HUES64 (cell line): Measurements from ENCODE around the gene SAMD8.

Source experiments
- H3K27ac ChIP-seq: 2 replicates; pipeline ENCODE4 v1.7.0; 2013; ENCODE audit warnings: low read depth, low read length, inconsistent platforms
- H3K27me3 ChIP-seq: 2 replicates; pipeline ENCODE4 v1.6.1; 2013; ENCODE audit warnings: mild to moderate bottlenecking, low read length; ENCODE audit not compliant: insufficient read depth
- H3K36me3 ChIP-seq: 2 replicates; pipeline ENCODE4 v1.6.1; 2013; ENCODE audit warnings: mild to moderate bottlenecking, low read length; ENCODE audit not compliant: insufficient read depth
- H3K4me1 ChIP-seq: 2 replicates; pipeline ENCODE4 v1.6.1; 2013; ENCODE audit warnings: mild to moderate bottlenecking, low read length, moderate library complexity; ENCODE audit not compliant: insufficient read depth
- H3K4me3 ChIP-seq: 2 replicates; pipeline ENCODE4 v1.5.1; 2013; ENCODE audit warnings: mild to moderate bottlenecking, low read length, moderate library complexity
- H3K9ac ChIP-seq: 2 replicates; pipeline ENCODE4 v1.6.1; 2013; ENCODE audit warnings: mild to moderate bottlenecking, low read depth, low read length
- H3K9me3 ChIP-seq: 2 replicates; pipeline ENCODE4 v1.6.1; 2013; ENCODE audit warnings: low read depth, low read length; ENCODE audit not compliant: insufficient read depth
- WGBS: fragments of 150-250, 120-280 bp; methylation state at CpG from one replicate; pipeline ENCODE4 v1.1.7; 2013; ENCODE audit warnings: missing lambda C conversion rate; 5-methylcytosine and 5-hydroxymethylcytosine counted together

SAMD8 gene

GRCh38 chr10:75146780-75147179, 35.3 kb downstream of the SAMD8 start:
- H3K4me3 ChIP-seq = no peak overlapping the region
- no peak overlapping the region for H3K9ac ChIP-seq
- H3K4me1 ChIP-seq = no peaks in the 10 kb centered on the region
- H3K27me3 ChIP-seq = no peaks in the 10 kb centered on the region
- peaks cover 12% of the 10 kb centered on the region for H3K36me3 ChIP-seq
- WGBS = 98% methylated on average over 2 of the region's 2 CpGs
- no peaks in the 10 kb centered on the region for H3K9me3 ChIP-seq
- no peak overlapping the region for H3K27ac ChIP-seq

- no peaks in the 10 kb centered on the region for H3K9me3 ChIP-seq
- no peaks in the 10 kb centered on the region for H3K4me1 ChIP-seq
- no peak overlapping the region for H3K4me3 ChIP-seq
- peaks cover 23% of the 10 kb centered on the region for H3K36me3 ChIP-seq
- H3K9ac ChIP-seq = no peak overlapping the region
- WGBS = 96% methylated on average over 4 of the region's 5 CpGs
- H3K27ac ChIP-seq = no peak overlapping the region
- H3K27me3 ChIP-seq = no peaks in the 10 kb centered on the region
Measured at GRCh38 chr10:75150656-75151055, 39.2 kb downstream of the SAMD8 start.

GRCh38 chr10:75159519-75159918, 48.1 kb downstream of the SAMD8 start:
- Histone ChIP-seq H3K9me3 (no peaks in the 10 kb centered on the region), H3K9ac (no peak overlapping the region), H3K27ac (no peak overlapping the region), H3K4me1 (no peaks in the 10 kb centered on the region), H3K27me3 (no peaks in the 10 kb centered on the region), H3K4me3 (no peak overlapping the region), H3K36me3 (peaks cover 19% of the 10 kb centered on the region)
- 97% methylated on average over 4 of the region's 4 CpGs for WGBS

GRCh38 chr10:75165684-75166622, 54.5 kb downstream of the SAMD8 start:
- H3K4me3 ChIP-seq = no peak overlapping the region
- no CpG with 5 or more reads among the region's 2 CpGs for WGBS
- no peaks in the 10 kb centered on the region for H3K9me3 ChIP-seq
- H3K4me1 ChIP-seq = 0 out of 2 replicates have a peak, but pooled peaks cover 4% of the 10 kb centered on the region
- H3K36me3 ChIP-seq = peaks cover 18% of the 10 kb centered on the region; the same call in 1 of the 2 replicates
- no peaks in the 10 kb centered on the region for H3K27me3 ChIP-seq
- H3K27ac ChIP-seq = no peak overlapping the region
- no peak overlapping the region for H3K9ac ChIP-seq

- Histone ChIP-seq H3K36me3 (peaks cover 18% of the 10 kb centered on the region; the same call in 1 of the 2 replicates), H3K4me1 (0 out of 2 replicates have a peak, but pooled peaks cover 4% of the 10 kb centered on the region), H3K4me3 (no peak overlapping the region), H3K9ac (no peak overlapping the region), H3K9me3 (no peaks in the 10 kb centered on the region), H3K27me3 (no peaks in the 10 kb centered on the region), H3K27ac (no peak overlapping the region)
- 78% methylated on average over 1 of the region's 1 CpG for WGBS
Measured at GRCh38 chr10:75166623-75166972, 55.1 kb downstream of the SAMD8 start.

GRCh38 chr10:75168275-75168674, 56.8 kb downstream of the SAMD8 start:
- H3K27me3 ChIP-seq = no peaks in the 10 kb centered on the region
- 97% methylated on average over 6 of the region's 6 CpGs for WGBS
- H3K9ac ChIP-seq = no peak overlapping the region
- H3K36me3 ChIP-seq = peaks cover 22% of the 10 kb centered on the region; the same call in 1 of the 2 replicates
- H3K27ac ChIP-seq = no peak overlapping the region
- H3K4me1 ChIP-seq = 0 out of 2 replicates have a peak, but pooled peaks cover 4% of the 10 kb centered on the region
- H3K9me3 ChIP-seq = no peaks in the 10 kb centered on the region
- H3K4me3 ChIP-seq = no peak overlapping the region

GRCh38 chr10:75170215-75170614, 58.8 kb downstream of the SAMD8 start:
- Histone ChIP-seq H3K27ac (no peak overlapping the region), H3K9me3 (no peaks in the 10 kb centered on the region), H3K4me3 (no peak overlapping the region), H3K27me3 (no peaks in the 10 kb centered on the region), H3K9ac (no peak overlapping the region), H3K36me3 (peaks cover 16% of the 10 kb centered on the region; the same call in 1 of the 2 replicates), H3K4me1 (0 out of 2 replicates have a peak, but pooled peaks cover 4% of the 10 kb centered on the region)
- 100% methylated on average over 1 of the region's 1 CpG for WGBS

- Histone ChIP-seq H3K9me3 (no peaks in the 10 kb centered on the region), H3K4me3 (no peak overlapping the region), H3K9ac (no peak overlapping the region), H3K27ac (no peak overlapping the region), H3K27me3 (no peaks in the 10 kb centered on the region), H3K4me1 (0 out of 2 replicates have a peak, but pooled peaks cover 2% of the 10 kb centered on the region), H3K36me3 (peaks cover 25% of the 10 kb centered on the region)
- 93% methylated on average over 2 of the region's 2 CpGs for WGBS
Measured at GRCh38 chr10:75175046-75175445, 63.6 kb downstream of the SAMD8 start.

- WGBS = 90% methylated on average over 6 of the region's 6 CpGs
Measured at GRCh38 chr10:75176046-75176445, 64.6 kb downstream of the SAMD8 start.

GRCh38 chr10:75176736-75177135, 65.3 kb downstream of the SAMD8 start:
- no peak overlapping the region for H3K27ac ChIP-seq
- no peaks in the 10 kb centered on the region for H3K9me3 ChIP-seq
- peaks cover 24% of the 10 kb centered on the region for H3K36me3 ChIP-seq
- no peak overlapping the region for H3K4me3 ChIP-seq
- H3K9ac ChIP-seq = no peak overlapping the region
- 86% methylated on average over 1 of the region's 1 CpG for WGBS
- no peaks in the 10 kb centered on the region for H3K27me3 ChIP-seq
- H3K4me1 ChIP-seq = no peaks in the 10 kb centered on the region

More at GRCh38 chr10:75176046-75176445, 64.6 kb downstream of the SAMD8 start:
- no peak overlapping the region for H3K27ac ChIP-seq
- no peak overlapping the region for H3K9ac ChIP-seq
- no peaks in the 10 kb centered on the region for H3K4me1 ChIP-seq
- no peak overlapping the region for H3K4me3 ChIP-seq
- H3K9me3 ChIP-seq = no peaks in the 10 kb centered on the region
- H3K36me3 ChIP-seq = peaks cover 24% of the 10 kb centered on the region
- no peaks in the 10 kb centered on the region for H3K27me3 ChIP-seq

GRCh38 chr10:75179657-75180177, 68.3 kb downstream of the SAMD8 start:
- WGBS = 94% methylated on average over 1 of the region's 1 CpG

More at GRCh38 chr10:75179657-75180177, 68.3 kb downstream of the SAMD8 start:
- H3K27ac ChIP-seq = no peak overlapping the region
- H3K4me1 ChIP-seq = no peaks in the 10 kb centered on the region
- H3K4me3 ChIP-seq = no peak overlapping the region
- H3K27me3 ChIP-seq = no peaks in the 10 kb centered on the region
- no peaks in the 10 kb centered on the region for H3K9me3 ChIP-seq
- H3K9ac ChIP-seq = no peak overlapping the region
- peaks cover 19% of the 10 kb centered on the region for H3K36me3 ChIP-seq
